GM12878 (cell line): ENCODE measurements around the gene TMEM52. TPM values are rescaled to one million over a fixed set of nuclear protein-coding genes. Genes with fewer than 3 reads are reported as not detected.

Experiments used
- ATAC-seq: fragments of 200-7000 bp; cut with Tn5 transposase; 3 replicates; pipeline ENCODE4 v1.9.1; 2020; ENCODE audit warnings: mild to moderate bottlenecking, moderate library complexity
- BruUV-seq: library from RNA; stranded (reverse); fragments of 400-500 nt; replicated peaks from 2 replicates; lab custom pipeline; 2021; lab: Mats Ljungman, UMichigan
- CTCF ChIA-PET: fragments of 300-600 bp; sonication (Branson Sonifier 250); formaldehyde crosslinking; extraction: SDS; loops from one replicate; lab custom pipeline; 2021; ENCODE audit warnings: inconsistent platforms; lab: Yijun Ruan, JAX
- POLR2A ChIA-PET: fragments of 350-600 bp; formaldehyde crosslinking; extraction: SDS; loops from one replicate; lab custom pipeline; 2021; ENCODE audit warnings: inconsistent platforms; lab: Charles Lee
- RAD21 ChIA-PET: fragments of 300-600 bp; sonication (Branson Sonifier 250); formaldehyde crosslinking; loops from one replicate; lab custom pipeline; 2023; ENCODE audit warnings: antibody characterized with exemption; ENCODE audit not compliant: unreplicated experiment; lab: Charles Lee
- SMC1A ChIA-PET: fragments of 300-600 bp; sonication (Branson Sonifier 250); formaldehyde crosslinking; loops from one replicate; lab custom pipeline; 2023; ENCODE audit not compliant: unreplicated experiment, uncharacterized antibody; lab: Charles Lee
- DNase-seq: peaks from one replicate; pipeline ENCODE4 v3.0.0-alpha.2; 2011; ENCODE audit warnings: low read depth, low spot score
- FAIRE-seq: peaks from 3 replicates; lab custom pipeline; 2011; peaks lifted over from hg19 to GRCh38; lab: Jason Lieb, UNC
- H2AFZ ChIP-seq: 2 replicates; pipeline ENCODE4 v1.6.0; 2011; ENCODE audit warnings: low read depth, low read length, control low read depth; ENCODE audit not compliant: control insufficient read depth
- H3K27ac ChIP-seq: 2 replicates; pipeline ENCODE4 v1.5.1; 2011; ENCODE audit warnings: control low read depth; ENCODE audit not compliant: control insufficient read depth, insufficient read depth
- H3K27me3 ChIP-seq, 2 experiments: replicated peaks in 1 of 2; 2 replicates each; pipeline versions ENCODE4 v1.6.0 to v1.6.1; 2011; ENCODE audit warnings: low read length in 1 of 2; ENCODE audit not compliant: control insufficient read depth in 2 of 2, insufficient read depth in 2 of 2
- H3K36me3 ChIP-seq, 2 experiments: 2 replicates each; pipeline ENCODE4 v1.5.1; 2011; ENCODE audit warnings: low read length in 1 of 2; ENCODE audit not compliant: control insufficient read depth in 2 of 2, insufficient read depth in 2 of 2
- H3K4me1 ChIP-seq: 2 replicates; pipeline ENCODE4 v1.6.1; 2011; ENCODE audit warnings: mild to moderate bottlenecking, low read length, moderate library complexity, mixed read lengths; ENCODE audit not compliant: control insufficient read depth, insufficient read depth
- H3K4me2 ChIP-seq: 2 replicates; pipeline ENCODE4 v1.6.0; 2011; ENCODE audit warnings: control low read depth; ENCODE audit not compliant: control insufficient read depth, insufficient read depth
- H3K4me3 ChIP-seq: fragments of 200-600 bp; sonication (generic); 2 replicates; pipeline ENCODE4 v1.5.1; 2016
- H3K79me2 ChIP-seq: 2 replicates; pipeline ENCODE4 v1.6.0; 2011; ENCODE audit warnings: low read length; ENCODE audit not compliant: control insufficient read depth, insufficient read depth
- H3K9ac ChIP-seq: 2 replicates; pipeline ENCODE4 v1.8.0; 2011; ENCODE audit warnings: low read length, control low read depth, mixed read lengths; ENCODE audit not compliant: control insufficient read depth, insufficient read depth
- H3K9me3 ChIP-seq: replicated peaks from 3 replicates; pipeline ENCODE4 v1.5.1; 2011; ENCODE audit warnings: mild to moderate bottlenecking, low read length; ENCODE audit not compliant: control insufficient read depth, insufficient read depth
- H4K20me1 ChIP-seq: 2 replicates; pipeline ENCODE4 v1.6.0; 2011; ENCODE audit not compliant: control insufficient read depth, insufficient read depth
- ATF7 ChIP-seq: fragments of 450-650 bp; IDR thresholded peaks from 2 replicates; pipeline ENCODE4 v1.6.1; 2016; ENCODE audit warnings: low read depth, mild to moderate bottlenecking
- BHLHE40 ChIP-seq, 2 experiments: fragments of 450-650 bp in 1 of 2; IDR thresholded peaks; 2 replicates each; pipeline ENCODE4 v1.6.1; 2011 to 2017; ENCODE audit warnings: low read depth in 2 of 2, borderline replicate concordance in 1 of 2, improper control_type of control experiment in 1 of 2, low read length in 1 of 2, mild to moderate bottlenecking in 1 of 2
- CBFB ChIP-seq: IDR thresholded peaks from 2 replicates; pipeline ENCODE4 v1.6.1; 2016; ENCODE audit warnings: antibody characterized with exemption, low read depth
- EP300 ChIP-seq, 2 experiments: fragments of 150-350 bp in 1 of 2; IDR thresholded peaks; 2 replicates each; pipeline ENCODE4 v1.6.1; 2011 to 2012; ENCODE audit warnings: low read depth in 2 of 2, low read length in 2 of 2, borderline replicate concordance in 1 of 2, improper control_type of control experiment in 1 of 2, inconsistent platforms in 1 of 2; ENCODE audit not compliant: control insufficient read depth in 1 of 2
- MEF2B ChIP-seq: fragments of 450-650 bp; IDR thresholded peaks from 2 replicates; pipeline ENCODE4 v1.6.1; 2018; ENCODE audit warnings: mild to moderate bottlenecking, moderate library complexity; ENCODE audit not compliant: partially characterized antibody, poor library complexity, severe bottlenecking
- MYB ChIP-seq: fragments of 150-350 bp; IDR thresholded peaks from 2 replicates; pipeline ENCODE4 v1.6.1; 2014; ENCODE audit warnings: mild to moderate bottlenecking, low read depth, low read length, borderline replicate concordance
- PBX3 ChIP-seq: IDR thresholded peaks from 2 replicates; pipeline ENCODE4 v1.6.1; 2011; ENCODE audit warnings: mild to moderate bottlenecking, low read depth, low read length, moderate library complexity; ENCODE audit not compliant: insufficient replicate concordance
- POLR2AphosphoS5 ChIP-seq: IDR thresholded peaks from 2 replicates; pipeline ENCODE4 v1.6.1; 2011; ENCODE audit warnings: mild to moderate bottlenecking, low read length, inconsistent platforms
- SIN3A ChIP-seq: IDR thresholded peaks from 2 replicates; pipeline ENCODE4 v1.6.1; 2012; ENCODE audit warnings: low read depth, low read length, improper control_type of control experiment
- SMAD1 ChIP-seq: fragments of 450-650 bp; IDR thresholded peaks from 2 replicates; pipeline ENCODE4 v1.6.1; 2018; ENCODE audit warnings: mild to moderate bottlenecking, low read depth; ENCODE audit not compliant: partially characterized antibody
- SMAD5 ChIP-seq: IDR thresholded peaks from 2 replicates; pipeline ENCODE4 v1.6.1; 2016; ENCODE audit warnings: antibody characterized with exemption, low read depth
- ZSCAN29 ChIP-seq: fragments of 450-650 bp; IDR thresholded peaks from 2 replicates; pipeline ENCODE4 v1.6.1; 2017; ENCODE audit warnings: mild to moderate bottlenecking, moderate library complexity
- WGBS: methylation state at CpG from one replicate; pipeline ENCODE4 v1.1.6; 2016; ENCODE audit warnings: low lambda C conversion rate; ENCODE audit not compliant: insufficient replicate concordance, insufficient coverage; ENCODE audit errors: missing lambda C conversion rate; 5-methylcytosine and 5-hydroxymethylcytosine counted together
- in situ Hi-C: fragments of 300-500 bp; cut with MboI; formaldehyde crosslinking; loops from 9 replicates; pipeline ENCODE4 v1.14.3; 2018; ENCODE audit warnings: mixed read lengths
- intact Hi-C: fragments of 100-400 bp; cut with micrococcal nuclease; formaldehyde crosslinking; loops from one replicate; pipeline ENCODE4 v1.14.2; 2022; ENCODE audit not compliant: unreplicated experiment
- polyA plus RNA-seq, 11 experiments: library from polyadenylated mRNA; depleted of rRNA in 4 of 11; unstranded in 6 of 11; stranded (reverse) in 5 of 11; fragments of >200 nt; fragmentation: Nextera tagmentation in 4 of 11; fragmentation: Illumina TruSeq in 1 of 11; extraction: Ambion mirVana in 4 of 11; extraction: Trizol in 1 of 11; gene quantifications; 1 replicate in 1 of 11; 2 replicates in 10 of 11; pipeline versions ENCODE4 v1.2.1 to v1.2.3, GENCODE V29; 2011 to 2016; ENCODE audit warnings: inconsistent platforms in 2 of 11, missing spikeins in 2 of 11, low read depth in 1 of 11
- total RNA-seq, 4 experiments: library from RNA; depleted of rRNA in 3 of 4; stranded (reverse); fragments of >200 nt in 3 of 4; fragmentation: Illumina TruSeq in 1 of 4; extraction: Trizol in 1 of 4; gene quantifications; 2 replicates each; pipeline versions ENCODE4 v1.2.1 to v1.2.3, GENCODE V29; 2013 to 2021
- TF ChIP-seq, protein P1 (sequence below): fragments of 450-650 bp; formaldehyde crosslinking; IDR thresholded peaks from 2 replicates; pipeline ENCODE4 v1.4.0; 2020; ENCODE audit warnings: mild to moderate bottlenecking, moderate library complexity
- TF ChIP-seq, protein P2 (sequence below): fragments of 150-350 bp; IDR thresholded peaks from 2 replicates; pipeline ENCODE4 v1.6.1; 2014; ENCODE audit warnings: mild to moderate bottlenecking, low read depth, low read length

The TMEM52 gene
- total and polyA plus RNA-seq, 10 of the 15 experiments (the other 5 are each of a cell fraction or from before 2014, with no cell fraction given), result 0.17 to 0.33 (median 0.24) TPM; not detected in 7

GRCh38 chr1:1957533-1957961 is 38.5 kb upstream of the TMEM52 start:
- no peak for FAIRE-seq
- no peak for TF ChIP-seq EP300 (IDR thresholded peaks at IDR 0.05; ENCODE audit: borderline replicate concordance in 1 of 2, control insufficient read depth in 1 of 2, low read depth in 2 of 2, low read length in 2 of 2)
- no peak for TF ChIP-seq SMAD1
- no peak for TF ChIP-seq SIN3A
- TF ChIP-seq POLR2AphosphoS5, result no peak
- no peak for TF ChIP-seq MEF2B
- no peak for TF ChIP-seq SMAD5
- TF ChIP-seq ATF7, result no peak
- no peak for TF ChIP-seq ZSCAN29
- TF ChIP-seq MYB, result no peak
- no peak for TF ChIP-seq BHLHE40 (IDR thresholded peaks at IDR 0.05; ENCODE audit: borderline replicate concordance in 1 of 2, low read depth in 2 of 2, low read length in 1 of 2)
- TF ChIP-seq, protein P1, sequence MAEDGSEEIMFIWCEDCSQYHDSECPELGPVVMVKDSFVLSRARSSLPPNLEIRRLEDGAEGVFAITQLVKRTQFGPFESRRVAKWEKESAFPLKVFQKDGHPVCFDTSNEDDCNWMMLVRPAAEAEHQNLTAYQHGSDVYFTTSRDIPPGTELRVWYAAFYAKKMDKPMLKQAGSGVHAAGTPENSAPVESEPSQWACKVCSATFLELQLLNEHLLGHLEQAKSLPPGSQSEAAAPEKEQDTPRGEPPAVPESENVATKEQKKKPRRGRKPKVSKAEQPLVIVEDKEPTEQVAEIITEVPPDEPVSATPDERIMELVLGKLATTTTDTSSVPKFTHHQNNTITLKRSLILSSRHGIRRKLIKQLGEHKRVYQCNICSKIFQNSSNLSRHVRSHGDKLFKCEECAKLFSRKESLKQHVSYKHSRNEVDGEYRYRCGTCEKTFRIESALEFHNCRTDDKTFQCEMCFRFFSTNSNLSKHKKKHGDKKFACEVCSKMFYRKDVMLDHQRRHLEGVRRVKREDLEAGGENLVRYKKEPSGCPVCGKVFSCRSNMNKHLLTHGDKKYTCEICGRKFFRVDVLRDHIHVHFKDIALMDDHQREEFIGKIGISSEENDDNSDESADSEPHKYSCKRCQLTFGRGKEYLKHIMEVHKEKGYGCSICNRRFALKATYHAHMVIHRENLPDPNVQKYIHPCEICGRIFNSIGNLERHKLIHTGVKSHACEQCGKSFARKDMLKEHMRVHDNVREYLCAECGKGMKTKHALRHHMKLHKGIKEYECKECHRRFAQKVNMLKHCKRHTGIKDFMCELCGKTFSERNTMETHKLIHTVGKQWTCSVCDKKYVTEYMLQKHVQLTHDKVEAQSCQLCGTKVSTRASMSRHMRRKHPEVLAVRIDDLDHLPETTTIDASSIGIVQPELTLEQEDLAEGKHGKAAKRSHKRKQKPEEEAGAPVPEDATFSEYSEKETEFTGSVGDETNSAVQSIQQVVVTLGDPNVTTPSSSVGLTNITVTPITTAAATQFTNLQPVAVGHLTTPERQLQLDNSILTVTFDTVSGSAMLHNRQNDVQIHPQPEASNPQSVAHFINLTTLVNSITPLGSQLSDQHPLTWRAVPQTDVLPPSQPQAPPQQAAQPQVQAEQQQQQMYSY (CRISPR knock-in tag), result no peak
- no peak for TF ChIP-seq CBFB
- TF ChIP-seq, protein P2, sequence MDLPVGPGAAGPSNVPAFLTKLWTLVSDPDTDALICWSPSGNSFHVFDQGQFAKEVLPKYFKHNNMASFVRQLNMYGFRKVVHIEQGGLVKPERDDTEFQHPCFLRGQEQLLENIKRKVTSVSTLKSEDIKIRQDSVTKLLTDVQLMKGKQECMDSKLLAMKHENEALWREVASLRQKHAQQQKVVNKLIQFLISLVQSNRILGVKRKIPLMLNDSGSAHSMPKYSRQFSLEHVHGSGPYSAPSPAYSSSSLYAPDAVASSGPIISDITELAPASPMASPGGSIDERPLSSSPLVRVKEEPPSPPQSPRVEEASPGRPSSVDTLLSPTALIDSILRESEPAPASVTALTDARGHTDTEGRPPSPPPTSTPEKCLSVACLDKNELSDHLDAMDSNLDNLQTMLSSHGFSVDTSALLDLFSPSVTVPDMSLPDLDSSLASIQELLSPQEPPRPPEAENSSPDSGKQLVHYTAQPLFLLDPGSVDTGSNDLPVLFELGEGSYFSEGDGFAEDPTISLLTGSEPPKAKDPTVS, result no peak
- no peak for TF ChIP-seq PBX3
- Histone ChIP-seq H3K27me3 (peaks cover 0 to 3% of the 10 kb centered on the region in 2 experiments; a peak in 1 of 4 replicates), H2AFZ (no peak overlapping the region), H3K4me1 (no peaks in the 10 kb centered on the region), H3K4me3 (no peak overlapping the region), H3K27ac (no peak overlapping the region), H3K9me3 (no peaks in the 10 kb centered on the region), H3K79me2 (no peaks in the 10 kb centered on the region), H3K36me3 (no peaks in the 10 kb centered on the region), H3K9ac (no peak overlapping the region), H4K20me1 (no peaks in the 10 kb centered on the region), H3K4me2 (no peak overlapping the region)
- WGBS, result 36% methylated on average over 20 of the region's 22 CpGs
- no TSS peak for BruUV-seq
- DNase-seq, result no peak
- intact Hi-C loops, result no loop called here
- ChIA-PET RAD21 (no interaction called here), SMC1A (no interaction called here), CTCF (no interaction called here), POLR2A (no interaction called here)
- in situ Hi-C loops, result loop anchor here (25.0 kb wide), 1 partner anchor 830 kb away; no protein-coding TSS in a partner anchor
- no peak for ATAC-seq
